Breast epithelium (tissue), 3 donors: ENCODE measurements around the gene VMP1.

Source experiments
- CTCF ChIP-seq, 3 donors: fragments of 450-650 bp; IDR thresholded peaks; one replicate each; pipeline ENCODE4 v1.5.1; 2016 to 2017; ENCODE audit warnings: antibody characterized with exemption in 3 of 3, mild to moderate bottlenecking in 3 of 3, moderate library complexity in 3 of 3
- POLR2AphosphoS5 ChIP-seq, 3 donors: sonication (generic); formaldehyde crosslinking; IDR thresholded peaks; one replicate each; pipeline ENCODE4 v1.6.1; 2017; ENCODE audit warnings: antibody characterized with exemption in 3 of 3

DNA sequence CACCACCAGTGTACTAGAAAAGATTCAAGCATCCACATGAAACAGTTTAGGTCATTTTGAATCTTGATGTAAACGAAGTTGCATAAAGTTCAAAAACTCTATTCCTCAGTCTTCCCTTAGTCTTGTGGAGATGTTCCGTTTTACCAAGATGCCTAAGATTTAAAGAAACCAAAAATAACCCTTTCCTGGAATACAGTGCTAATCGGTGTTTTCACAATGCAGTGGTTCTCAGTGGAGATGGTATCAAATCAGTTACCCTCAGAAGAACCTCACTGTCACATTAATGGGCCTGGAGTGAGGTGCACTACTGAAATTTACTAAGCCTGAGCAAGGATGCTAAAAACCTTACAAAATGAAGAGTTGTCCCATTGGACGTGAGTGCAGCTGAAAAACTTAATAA, 9.3 kb upstream of the VMP1 start:
- TF ChIP-seq CTCF (IDR thresholded peaks at IDR 0.05) (no peak), POLR2AphosphoS5 (IDR thresholded peaks at IDR 0.05) (no peak)
